Measurements from ENCODE around the gene GPATCH3. TPM values are rescaled to one million over a fixed set of nuclear protein-coding genes. Genes with fewer than 3 reads are reported as not detected.
"Not testable (repeated sequence)": the region's sequence is repeated elsewhere in the genome, so short reads cannot be mapped to it uniquely, and the experiment has no call there.

Gene GPATCH3
- total RNA-seq, 1 experiment from 2014 or later = 15.6 TPM

- DNase-seq = no peak
- Histone ChIP-seq H3K9me3 (no peaks in the 10 kb centered on the region), H3K27me3 (no peaks in the 10 kb centered on the region), H3K36me3 (peaks cover 13% of the 10 kb centered on the region), H3K4me3 (no peak overlapping the region)
Measured at GRCh38 chr1:26857473-26858060, 42.7 kb downstream of the GPATCH3 start.

- no peaks in the 10 kb centered on the region for H3K9me3 ChIP-seq
- H3K36me3 ChIP-seq = peaks cover 13% of the 10 kb centered on the region
- no peak for DNase-seq
- no peaks in the 10 kb centered on the region for H3K27me3 ChIP-seq
- no peak overlapping the region for H3K4me3 ChIP-seq
Measured at GRCh38 chr1:26856604-26857469, 43.4 kb downstream of the GPATCH3 start.

- DNase-seq = no peak
- Histone ChIP-seq H3K4me3 (no peak overlapping the region), H3K27me3 (no peaks in the 10 kb centered on the region), H3K36me3 (peaks cover 17% of the 10 kb centered on the region), H3K9me3 (no peaks in the 10 kb centered on the region)
Measured at GRCh38 chr1:26856181-26856580, 44.1 kb downstream of the GPATCH3 start.

- H3K4me3 ChIP-seq = no peak overlapping the region
- H3K9me3 ChIP-seq = no peaks in the 10 kb centered on the region
- H3K36me3 ChIP-seq = peaks cover 22% of the 10 kb centered on the region
- no peak for DNase-seq
- H3K27me3 ChIP-seq = no peaks in the 10 kb centered on the region
Measured at GRCh38 chr1:26855636-26856035, 44.6 kb downstream of the GPATCH3 start.

GRCh38 chr1:26854906-26855305, 45.4 kb downstream of the GPATCH3 start:
- H3K27me3 ChIP-seq = no peaks in the 10 kb centered on the region
- peaks cover 30% of the 10 kb centered on the region for H3K36me3 ChIP-seq
- no peaks in the 10 kb centered on the region for H3K9me3 ChIP-seq
- no peak overlapping the region for H3K4me3 ChIP-seq
- no peak for DNase-seq

GRCh38 chr1:26853600-26853999, 46.7 kb downstream of the GPATCH3 start:
- H3K4me3 ChIP-seq = no peak overlapping the region
- H3K36me3 ChIP-seq = peaks cover 36% of the 10 kb centered on the region
- H3K9me3 ChIP-seq = no peaks in the 10 kb centered on the region
- no peaks in the 10 kb centered on the region for H3K27me3 ChIP-seq
- no peak for DNase-seq

- Histone ChIP-seq H3K36me3 (peaks cover 41% of the 10 kb centered on the region), H3K27me3 (no peaks in the 10 kb centered on the region), H3K9me3 (no peaks in the 10 kb centered on the region), H3K4me3 (no peak overlapping the region)
- DNase-seq = peak; percentile 77
Measured at GRCh38 chr1:26853156-26853555, 47.1 kb downstream of the GPATCH3 start.

- Histone ChIP-seq H3K36me3 (peaks cover 41% of the 10 kb centered on the region), H3K4me3 (no peak overlapping the region), H3K9me3 (no peaks in the 10 kb centered on the region)
Measured at GRCh38 chr1:26852701-26853100, 47.6 kb downstream of the GPATCH3 start.

GRCh38 chr1:26851106-26851684, 49.1 kb downstream of the GPATCH3 start:
- Histone ChIP-seq H3K4me3 (no peak overlapping the region), H3K36me3 (peaks cover 41% of the 10 kb centered on the region), H3K9me3 (no peaks in the 10 kb centered on the region), H3K27me3 (no peaks in the 10 kb centered on the region)
- DNase-seq = no peak

More at GRCh38 chr1:26852701-26853100, 47.6 kb downstream of the GPATCH3 start:
- no peaks in the 10 kb centered on the region for H3K27me3 ChIP-seq
- no peak for DNase-seq

- H3K9me3 ChIP-seq = no peaks in the 10 kb centered on the region
- H3K27me3 ChIP-seq = no peaks in the 10 kb centered on the region
- H3K36me3 ChIP-seq = peaks cover 41% of the 10 kb centered on the region
- peak; percentile 92 for DNase-seq
- no peak overlapping the region for H3K4me3 ChIP-seq
Measured at GRCh38 chr1:26848941-26849774, 51.1 kb downstream of the GPATCH3 start.

- H3K4me3 ChIP-seq = no peak overlapping the region
- no peaks in the 10 kb centered on the region for H3K27me3 ChIP-seq
- H3K36me3 ChIP-seq = peaks cover 35% of the 10 kb centered on the region
- no peaks in the 10 kb centered on the region for H3K9me3 ChIP-seq
- DNase-seq = no peak
Measured at GRCh38 chr1:26848499-26848898, 51.8 kb downstream of the GPATCH3 start.

- H3K4me3 ChIP-seq, DNase-seq, H3K9me3 ChIP-seq, H3K27me3 ChIP-seq: not testable (repeated sequence)
- H3K36me3 ChIP-seq = peaks cover 29% of the 10 kb centered on the region
Measured at GRCh38 chr1:26847826-26848225, 52.4 kb downstream of the GPATCH3 start.

GRCh38 chr1:26844424-26845196, 55.7 kb downstream of the GPATCH3 start:
- H3K36me3 ChIP-seq = peaks cover 8% of the 10 kb centered on the region
- H3K27me3 ChIP-seq = no peaks in the 10 kb centered on the region
- DNase-seq = no peak
- H3K4me3 ChIP-seq = no peak overlapping the region
- H3K9me3 ChIP-seq = no peaks in the 10 kb centered on the region

Data from MG63 (cell line).